ENCODE measurements around the gene SYNM.

GRCh38 chr15:99109555-99110021 is 4.7 kb downstream of the SYNM start:
- TF ChIP-seq CTCF (IDR thresholded peaks at IDR 0.05; ENCODE audit: low read depth, low read length) (no peak), EZH2phosphoT487 (IDR thresholded peaks at IDR 0.05; ENCODE audit: low read depth) (no peak)
